PC-9 (cell line): ENCODE results near the gene WRNIP1.

ENCODE experiments used
- EZH2 ChIP-seq: fragments of 200-600 bp; sonication (generic); IDR thresholded peaks from 2 replicates; pipeline ENCODE4 v1.8.0; 2017; ENCODE audit warnings: antibody characterized with exemption, low read depth
- TF ChIP-seq, protein P1 (sequence below): fragments of 200-600 bp; sonication (generic); conservative IDR thresholded peaks from 2 replicates; pipeline ENCODE4 v1.6.1; 2017; ENCODE audit warnings: mixed run types, antibody characterized with exemption, mild to moderate bottlenecking, moderate library complexity

DNA sequence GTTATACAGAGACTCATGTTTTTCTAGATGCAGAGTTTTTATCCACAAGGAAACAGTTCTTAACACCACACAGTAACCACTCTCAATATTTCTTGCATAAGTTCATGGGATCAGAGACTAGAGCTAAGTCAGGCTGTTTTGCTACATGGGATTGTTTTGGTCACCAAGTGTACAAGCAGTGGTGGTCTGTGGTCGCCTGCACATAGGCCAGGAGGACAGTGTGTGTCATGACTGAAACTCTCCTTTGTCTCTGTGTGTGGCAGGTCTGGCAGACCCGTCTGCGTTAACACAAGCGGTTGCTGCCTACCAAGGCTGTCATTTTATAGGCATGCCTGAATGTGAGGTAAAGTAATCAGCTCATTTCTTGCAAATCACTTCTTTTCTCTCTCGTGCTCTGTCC lies 18.9 kb downstream of the WRNIP1 start:
- TF ChIP-seq, protein P1, sequence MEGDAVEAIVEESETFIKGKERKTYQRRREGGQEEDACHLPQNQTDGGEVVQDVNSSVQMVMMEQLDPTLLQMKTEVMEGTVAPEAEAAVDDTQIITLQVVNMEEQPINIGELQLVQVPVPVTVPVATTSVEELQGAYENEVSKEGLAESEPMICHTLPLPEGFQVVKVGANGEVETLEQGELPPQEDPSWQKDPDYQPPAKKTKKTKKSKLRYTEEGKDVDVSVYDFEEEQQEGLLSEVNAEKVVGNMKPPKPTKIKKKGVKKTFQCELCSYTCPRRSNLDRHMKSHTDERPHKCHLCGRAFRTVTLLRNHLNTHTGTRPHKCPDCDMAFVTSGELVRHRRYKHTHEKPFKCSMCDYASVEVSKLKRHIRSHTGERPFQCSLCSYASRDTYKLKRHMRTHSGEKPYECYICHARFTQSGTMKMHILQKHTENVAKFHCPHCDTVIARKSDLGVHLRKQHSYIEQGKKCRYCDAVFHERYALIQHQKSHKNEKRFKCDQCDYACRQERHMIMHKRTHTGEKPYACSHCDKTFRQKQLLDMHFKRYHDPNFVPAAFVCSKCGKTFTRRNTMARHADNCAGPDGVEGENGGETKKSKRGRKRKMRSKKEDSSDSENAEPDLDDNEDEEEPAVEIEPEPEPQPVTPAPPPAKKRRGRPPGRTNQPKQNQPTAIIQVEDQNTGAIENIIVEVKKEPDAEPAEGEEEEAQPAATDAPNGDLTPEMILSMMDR = no peak
- no peak for TF ChIP-seq EZH2
